DND-41 (cell line): ENCODE data around the gene HDLBP.

Source experiments
- ATAC-seq: fragments of 200-7000 bp; cut with Tn5 transposase; 3 replicates; pipeline ENCODE4 v1.9.1; 2021; ENCODE audit warnings: low read depth; ENCODE audit not compliant: insufficient read depth
- DNase-seq: peaks from one replicate; pipeline ENCODE4 v3.0.0-alpha.2; 2020
- H2AFZ ChIP-seq: 2 replicates; pipeline ENCODE4 v1.6.0; 2012; ENCODE audit warnings: low read depth, low read length
- H3K27ac ChIP-seq: 2 replicates; pipeline ENCODE4 v1.5.1; 2012; ENCODE audit warnings: low read length, inconsistent platforms
- H3K27me3 ChIP-seq: fragments of 200-600 bp; sonication (generic); 2 replicates; pipeline ENCODE4 v1.6.0; 2012; ENCODE audit warnings: low read length, mild to moderate bottlenecking, inconsistent platforms; ENCODE audit not compliant: insufficient read depth, poor library complexity
- H3K36me3 ChIP-seq: 2 replicates; pipeline ENCODE4 v1.5.1; 2012; ENCODE audit warnings: low read length, inconsistent platforms; ENCODE audit not compliant: insufficient read depth
- H3K4me1 ChIP-seq: 2 replicates; pipeline ENCODE4 v1.5.1; 2012; ENCODE audit warnings: mild to moderate bottlenecking, low read length; ENCODE audit not compliant: insufficient read depth
- H3K4me2 ChIP-seq: 2 replicates; pipeline ENCODE4 v1.6.0; 2012; ENCODE audit warnings: mild to moderate bottlenecking, moderate library complexity, low read length, inconsistent platforms; ENCODE audit not compliant: insufficient read depth
- H3K4me3 ChIP-seq, 2 experiments: fragments of 200-600 bp in 1 of 2; shearing (Covaris generic) in 1 of 2; 2 replicates each; pipeline ENCODE4 v1.5.1; 2012 to 2016; ENCODE audit warnings: inconsistent platforms in 2 of 2, low read length in 2 of 2, mild to moderate bottlenecking in 2 of 2, low read depth in 1 of 2, moderate library complexity in 1 of 2
- H3K79me2 ChIP-seq: 2 replicates; pipeline ENCODE4 v1.6.0; 2012; ENCODE audit warnings: low read length, inconsistent platforms; ENCODE audit not compliant: insufficient read depth
- H3K9ac ChIP-seq: 2 replicates; pipeline ENCODE4 v1.6.0; 2012; ENCODE audit warnings: low read depth, mild to moderate bottlenecking, inconsistent platforms, low read length, moderate library complexity
- H3K9me3 ChIP-seq: 2 replicates; pipeline ENCODE4 v1.5.1; 2012; ENCODE audit warnings: low read length, moderate library complexity, mild to moderate bottlenecking, inconsistent platforms; ENCODE audit not compliant: insufficient read depth, severe bottlenecking
- H4K20me1 ChIP-seq: 2 replicates; pipeline ENCODE4 v1.6.0; 2012; ENCODE audit warnings: low read length; ENCODE audit not compliant: insufficient read depth
- EZH2 ChIP-seq: IDR thresholded peaks from 3 replicates; pipeline ENCODE4 v1.6.1; 2012; ENCODE audit warnings: borderline replicate concordance, low read depth, mild to moderate bottlenecking, moderate library complexity, low read length, inconsistent platforms; ENCODE audit not compliant: severe bottlenecking
- TF ChIP-seq, protein P1 (sequence below): IDR thresholded peaks from 2 replicates; pipeline ENCODE4 v1.5.1; 2012; ENCODE audit warnings: borderline replicate concordance, low read length, moderate library complexity, mild to moderate bottlenecking; ENCODE audit not compliant: poor library complexity, severe bottlenecking; ENCODE audit errors: extremely low read depth

The HDLBP gene

DNA sequence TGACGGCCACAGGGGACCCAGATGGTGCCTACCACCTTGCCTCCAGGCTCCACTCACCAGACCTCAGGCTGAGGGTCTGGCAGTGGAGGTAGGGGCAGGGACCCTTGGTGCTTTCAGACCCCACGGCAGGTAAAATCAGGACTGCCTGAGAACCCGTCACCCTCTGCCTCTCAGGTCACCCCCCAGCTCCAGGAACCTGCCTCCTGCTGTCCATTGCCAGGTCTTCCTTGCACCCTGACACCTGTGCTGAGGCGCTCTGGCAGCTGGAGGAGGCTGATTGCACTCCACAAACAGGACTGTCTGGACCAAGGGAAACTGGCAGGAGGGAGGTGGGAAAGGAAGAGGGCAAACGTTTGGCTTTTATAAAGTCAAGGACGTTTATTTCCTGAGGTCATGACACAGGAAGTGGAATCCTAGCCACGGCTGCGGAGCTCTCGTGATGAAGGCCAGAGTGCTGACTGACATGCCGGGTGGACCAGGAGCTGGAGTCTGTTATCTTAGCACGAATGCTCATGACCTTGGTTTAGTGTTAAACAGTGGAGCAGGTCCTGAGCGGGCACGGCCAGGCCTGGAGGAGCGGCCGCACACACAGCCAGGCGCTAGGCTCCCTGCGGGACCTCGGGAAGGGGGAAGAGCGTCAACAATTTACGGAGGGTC lies 86.5 kb downstream of the HDLBP start:
- Histone ChIP-seq H3K36me3 (peaks cover 82% of the 10 kb centered on the region), H3K4me2 (no peak overlapping the region), H3K27ac (no peak overlapping the region), H2AFZ (no peak overlapping the region), H4K20me1 (peaks cover 27% of the 10 kb centered on the region), H3K79me2 (no peaks in the 10 kb centered on the region), H3K9ac (no peak overlapping the region), H3K27me3 (no peaks in the 10 kb centered on the region), H3K9me3 (no peaks in the 10 kb centered on the region), H3K4me1 (no peaks in the 10 kb centered on the region), H3K4me3 (no peak overlapping the region)
- ATAC-seq (no peak), DNase-seq (no peak)
- no peak for TF ChIP-seq EZH2
- TF ChIP-seq, protein P1, sequence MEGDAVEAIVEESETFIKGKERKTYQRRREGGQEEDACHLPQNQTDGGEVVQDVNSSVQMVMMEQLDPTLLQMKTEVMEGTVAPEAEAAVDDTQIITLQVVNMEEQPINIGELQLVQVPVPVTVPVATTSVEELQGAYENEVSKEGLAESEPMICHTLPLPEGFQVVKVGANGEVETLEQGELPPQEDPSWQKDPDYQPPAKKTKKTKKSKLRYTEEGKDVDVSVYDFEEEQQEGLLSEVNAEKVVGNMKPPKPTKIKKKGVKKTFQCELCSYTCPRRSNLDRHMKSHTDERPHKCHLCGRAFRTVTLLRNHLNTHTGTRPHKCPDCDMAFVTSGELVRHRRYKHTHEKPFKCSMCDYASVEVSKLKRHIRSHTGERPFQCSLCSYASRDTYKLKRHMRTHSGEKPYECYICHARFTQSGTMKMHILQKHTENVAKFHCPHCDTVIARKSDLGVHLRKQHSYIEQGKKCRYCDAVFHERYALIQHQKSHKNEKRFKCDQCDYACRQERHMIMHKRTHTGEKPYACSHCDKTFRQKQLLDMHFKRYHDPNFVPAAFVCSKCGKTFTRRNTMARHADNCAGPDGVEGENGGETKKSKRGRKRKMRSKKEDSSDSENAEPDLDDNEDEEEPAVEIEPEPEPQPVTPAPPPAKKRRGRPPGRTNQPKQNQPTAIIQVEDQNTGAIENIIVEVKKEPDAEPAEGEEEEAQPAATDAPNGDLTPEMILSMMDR: no peak

DNA sequence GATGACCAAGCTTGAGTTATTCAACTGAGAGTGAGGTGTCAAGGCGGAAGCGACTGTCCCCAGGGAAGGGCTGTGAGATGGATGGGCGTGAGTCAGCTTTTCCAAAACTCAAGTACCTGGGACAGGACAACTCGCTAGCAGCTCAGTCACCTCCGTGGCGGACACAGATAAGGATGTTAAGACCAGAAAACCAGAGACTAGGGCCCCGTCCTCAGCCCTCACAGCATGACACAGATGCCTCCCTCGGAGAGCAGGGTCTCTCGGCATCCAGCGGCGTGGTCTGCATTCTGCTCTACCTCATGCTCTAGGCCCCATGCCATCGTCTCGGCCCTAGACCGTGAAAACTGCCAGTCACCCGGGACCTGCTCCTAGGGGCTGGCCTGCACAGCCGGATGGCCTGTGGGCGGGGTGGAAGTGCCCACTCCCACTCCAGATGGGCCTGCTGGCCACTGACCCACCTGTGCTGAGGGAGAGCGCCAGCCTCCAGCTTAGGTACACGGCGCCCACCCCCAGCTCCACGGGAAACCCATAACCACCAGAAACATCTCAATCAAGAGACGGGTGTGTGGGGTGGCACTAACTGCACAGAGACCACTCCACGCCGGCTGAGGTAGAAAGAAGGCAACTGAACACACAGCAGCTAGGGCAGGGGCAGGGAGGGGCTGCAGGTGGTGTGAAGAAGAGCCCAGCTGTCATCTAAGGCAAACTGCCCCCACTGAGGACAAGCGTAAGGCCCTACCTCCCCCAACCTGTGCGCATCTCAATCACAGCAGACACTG lies 87.2 kb downstream of the HDLBP start:
- TF ChIP-seq EZH2: no peak
- TF ChIP-seq, protein P1: no peak
- Histone ChIP-seq H3K9me3 (no peaks in the 10 kb centered on the region), H2AFZ (no peak overlapping the region), H3K36me3 (peaks cover 75% of the 10 kb centered on the region), H3K27ac (no peak overlapping the region), H3K4me3 (no peak overlapping the region), H3K79me2 (no peaks in the 10 kb centered on the region), H4K20me1 (peaks cover 25% of the 10 kb centered on the region), H3K27me3 (no peaks in the 10 kb centered on the region), H3K4me2 (no peak overlapping the region), H3K9ac (no peak overlapping the region), H3K4me1 (no peaks in the 10 kb centered on the region)
- DNase-seq (no peak), ATAC-seq (no peak)

DNA sequence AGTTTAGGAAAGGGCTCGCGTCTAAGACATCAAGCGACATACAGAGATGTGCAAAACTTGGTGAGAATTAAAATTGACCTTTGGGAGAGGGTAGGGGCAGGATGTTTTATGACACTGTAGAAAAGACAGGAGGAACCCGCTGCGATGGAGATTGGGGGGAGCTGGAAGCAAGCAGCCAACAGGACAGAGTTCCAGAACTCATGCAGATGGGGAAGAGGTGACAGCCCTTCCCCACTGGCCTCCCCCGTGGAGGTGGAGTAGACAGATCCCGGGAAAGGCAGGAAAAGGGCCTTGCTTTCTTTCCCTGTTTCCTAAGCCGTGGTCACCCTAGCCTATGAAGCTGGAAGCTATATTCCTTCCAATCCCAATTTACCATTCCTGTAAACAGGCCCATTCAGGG lies 87.9 kb downstream of the HDLBP start:
- Histone ChIP-seq H3K9ac (no peak overlapping the region), H3K4me1 (no peaks in the 10 kb centered on the region), H3K36me3 (peaks cover 68% of the 10 kb centered on the region), H3K4me3 (no peak overlapping the region), H3K27ac (no peak overlapping the region), H4K20me1 (peaks cover 21% of the 10 kb centered on the region), H3K79me2 (no peaks in the 10 kb centered on the region), H3K9me3 (no peaks in the 10 kb centered on the region), H2AFZ (no peak overlapping the region), H3K4me2 (no peak overlapping the region), H3K27me3 (no peaks in the 10 kb centered on the region)
- no peak for ATAC-seq
- TF ChIP-seq EZH2: no peak
- TF ChIP-seq, protein P1: no peak
- DNase-seq: no peak
